Measurements from ENCODE around the gene ACO1. TPM values are rescaled to one million over a fixed set of nuclear protein-coding genes. Genes with fewer than 3 reads are reported as not detected.

The ACO1 gene
- polyA plus RNA-seq, 3 donors = 2.9 to 12.5 (median 10.5) TPM

DNA sequence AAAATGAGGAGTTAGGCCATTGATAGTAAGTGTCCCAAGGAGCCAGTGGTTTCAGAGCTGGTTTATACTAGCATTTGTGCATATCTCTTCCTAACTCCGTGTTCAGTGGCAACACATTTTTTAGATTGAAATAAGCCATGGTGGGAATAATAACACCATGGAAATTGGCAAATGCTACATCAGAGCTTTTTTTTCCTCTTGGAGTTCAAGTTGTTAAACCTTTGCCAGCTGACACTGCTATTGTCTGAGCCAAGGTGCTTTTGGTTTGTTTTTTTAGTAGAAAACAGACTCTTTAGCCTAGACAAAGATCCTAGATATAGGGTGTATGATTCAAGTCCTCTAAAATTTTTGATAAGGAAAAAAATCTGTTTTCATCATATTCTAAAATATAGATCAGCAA lies 2.8 kb downstream of the ACO1 start:
- WGBS (ENCODE audit: insufficient coverage) = 100% methylated on average over 1 of the region's 1 CpG
- Mint-ChIP-seq H3K4me3 (no peak overlapping the region), H3K9me3 (peaks cover 0 to 2% (median 0%) of the 10 kb centered on the region in 7 donors)

DNA sequence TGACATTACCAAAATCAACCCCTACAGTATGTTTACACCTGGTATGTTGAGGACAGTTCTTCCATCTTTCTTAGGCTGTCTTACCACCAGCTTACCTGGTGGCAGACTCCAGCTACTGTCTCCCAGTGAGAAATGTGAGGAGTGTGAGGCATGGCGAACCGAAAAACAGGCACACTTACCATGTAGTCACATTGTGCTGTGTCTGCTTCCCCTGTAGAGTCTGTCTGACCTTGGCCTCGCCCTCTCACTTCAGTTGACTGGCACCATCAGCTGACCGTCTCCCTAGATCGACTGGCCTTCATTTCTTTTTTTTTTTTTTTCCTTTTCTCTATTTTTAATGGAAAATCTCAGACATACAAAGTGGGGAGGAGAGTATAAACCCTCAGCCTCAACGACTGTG lies 4.9 kb downstream of the ACO1 start:
- Mint-ChIP-seq H3K27me3 (ENCODE audit: low read depth in 3 of 3) (no peaks in the 10 kb centered on the region), H3K27ac (peak overlapping the region in 1 of 7 donors; percentile 22), H3K4me1 (peaks cover 9% of the 10 kb centered on the region), H3K36me3 (no peaks in the 10 kb centered on the region), H3K9me3 (peaks cover 0 to 7% (median 0%) of the 10 kb centered on the region in 7 donors), H3K4me3 (no peak overlapping the region)
- Histone ChIP-seq H4K20me1 (ENCODE audit: insufficient read depth, low read length) (no peaks in the 10 kb centered on the region), H3K9ac (ENCODE audit: insufficient read depth, low read length, poor library complexity, severe bottlenecking) (no peak overlapping the region), H3K4me1 (ENCODE audit: control insufficient read depth in 1 of 2, insufficient read depth in 2 of 2, low read length in 2 of 2) (peaks cover 5 to 7% of the 10 kb centered on the region in 2 donors), H3K9me3 (replicated peaks in 1 of 2; ENCODE audit: control insufficient read depth in 1 of 2, insufficient read depth in 1 of 2, low read length in 2 of 2) (no peaks in the 10 kb centered on the region), H3K36me3 (replicated peaks in 1 of 2; ENCODE audit: control insufficient read depth in 1 of 2, insufficient read depth in 2 of 2, low read length in 2 of 2) (no peaks in the 10 kb centered on the region), H3K4me3 (replicated peaks in 1 of 3; ENCODE audit: low read depth in 2 of 3, low read length in 3 of 3) (no peak overlapping the region), H3K27me3 (ENCODE audit: control insufficient read depth in 2 of 2, insufficient read depth in 2 of 2, low read length in 2 of 2) (no peaks in the 10 kb centered on the region), H3K79me2 (ENCODE audit: insufficient read depth, low read length) (no peaks in the 10 kb centered on the region), H2AFZ (ENCODE audit: insufficient read depth, low read depth, low read length, poor library complexity, severe bottlenecking) (no peak overlapping the region), H3K27ac (ENCODE audit: low read depth in 1 of 2, low read length in 2 of 2) (no peak overlapping the region), H3K4me2 (replicated peaks; ENCODE audit: extremely low read depth, low read length, poor library complexity, severe bottlenecking) (no peak overlapping the region)
- TF ChIP-seq, protein P1, sequence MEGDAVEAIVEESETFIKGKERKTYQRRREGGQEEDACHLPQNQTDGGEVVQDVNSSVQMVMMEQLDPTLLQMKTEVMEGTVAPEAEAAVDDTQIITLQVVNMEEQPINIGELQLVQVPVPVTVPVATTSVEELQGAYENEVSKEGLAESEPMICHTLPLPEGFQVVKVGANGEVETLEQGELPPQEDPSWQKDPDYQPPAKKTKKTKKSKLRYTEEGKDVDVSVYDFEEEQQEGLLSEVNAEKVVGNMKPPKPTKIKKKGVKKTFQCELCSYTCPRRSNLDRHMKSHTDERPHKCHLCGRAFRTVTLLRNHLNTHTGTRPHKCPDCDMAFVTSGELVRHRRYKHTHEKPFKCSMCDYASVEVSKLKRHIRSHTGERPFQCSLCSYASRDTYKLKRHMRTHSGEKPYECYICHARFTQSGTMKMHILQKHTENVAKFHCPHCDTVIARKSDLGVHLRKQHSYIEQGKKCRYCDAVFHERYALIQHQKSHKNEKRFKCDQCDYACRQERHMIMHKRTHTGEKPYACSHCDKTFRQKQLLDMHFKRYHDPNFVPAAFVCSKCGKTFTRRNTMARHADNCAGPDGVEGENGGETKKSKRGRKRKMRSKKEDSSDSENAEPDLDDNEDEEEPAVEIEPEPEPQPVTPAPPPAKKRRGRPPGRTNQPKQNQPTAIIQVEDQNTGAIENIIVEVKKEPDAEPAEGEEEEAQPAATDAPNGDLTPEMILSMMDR (IDR thresholded peaks at IDR 0.05) = no peak
- WGBS (ENCODE audit: insufficient coverage) = 100% methylated on average over 3 of the region's 6 CpGs
- intact Hi-C loops (cut with micrococcal nuclease) = no loop called here
- DNase-seq = no peak

More for the DNA sequence above, 2.8 kb downstream of the ACO1 start:
- no peaks in the 10 kb centered on the region for H3K9me3 ChIP-seq (replicated peaks in 1 of 2; ENCODE audit: control insufficient read depth in 1 of 2, insufficient read depth in 1 of 2, low read length in 2 of 2)
- peaks cover 20% of the 10 kb centered on the region for H3K4me1 Mint-ChIP-seq
- H2AFZ ChIP-seq (ENCODE audit: insufficient read depth, low read depth, low read length, poor library complexity, severe bottlenecking) = no peak overlapping the region
- no peaks in the 10 kb centered on the region for H4K20me1 ChIP-seq (ENCODE audit: insufficient read depth, low read length)
- no peaks in the 10 kb centered on the region for H3K36me3 Mint-ChIP-seq
- H3K27ac ChIP-seq (ENCODE audit: low read depth in 1 of 2, low read length in 2 of 2) = no peak overlapping the region
- H3K4me2 ChIP-seq (replicated peaks; ENCODE audit: extremely low read depth, low read length, poor library complexity, severe bottlenecking) = no peak overlapping the region
- H3K27ac Mint-ChIP-seq = no peak overlapping the region
- H3K36me3 ChIP-seq (replicated peaks in 1 of 2; ENCODE audit: control insufficient read depth in 1 of 2, insufficient read depth in 2 of 2, low read length in 2 of 2) = no peaks in the 10 kb centered on the region
- H3K4me1 ChIP-seq (ENCODE audit: control insufficient read depth in 1 of 2, insufficient read depth in 2 of 2, low read length in 2 of 2) = peaks cover 13 to 14% of the 10 kb centered on the region in 2 donors
- peaks cover 11 to 14% (median 11%) of the 10 kb centered on the region in 3 donors for H3K27me3 Mint-ChIP-seq (ENCODE audit: low read depth in 3 of 3)
- H3K9ac ChIP-seq (ENCODE audit: insufficient read depth, low read length, poor library complexity, severe bottlenecking) = no peak overlapping the region
- TF ChIP-seq, protein P1 (IDR thresholded peaks at IDR 0.05) = no peak
- no peak for DNase-seq
- no peak overlapping the region for H3K4me3 ChIP-seq (replicated peaks in 1 of 3; ENCODE audit: low read depth in 2 of 3, low read length in 3 of 3)
- peaks cover 7 to 8% of the 10 kb centered on the region in 2 donors for H3K27me3 ChIP-seq (ENCODE audit: control insufficient read depth in 2 of 2, insufficient read depth in 2 of 2, low read length in 2 of 2)
- no peaks in the 10 kb centered on the region for H3K79me2 ChIP-seq (ENCODE audit: insufficient read depth, low read length)
- intact Hi-C loops (cut with micrococcal nuclease) = no loop called here

All from CD14-positive monocyte (primary cell).